K562 (cell line): ENCODE data around the gene MEPE. TPM values are rescaled to one million over a fixed set of nuclear protein-coding genes. Genes with fewer than 3 reads are reported as not detected.
"Not testable (repeated sequence)": the region's sequence is repeated elsewhere in the genome, so short reads cannot be mapped to it uniquely, and the experiment has no call there.

Experiments
- ATAC-seq: fragments of 200-7000 bp; cut with Tn5 transposase; 3 replicates; pipeline ENCODE4 v1.9.1; 2020; ENCODE audit warnings: moderate library complexity
- BruUV-seq: library from RNA; stranded (reverse); fragments of 400-500 nt; replicated peaks from 2 replicates; lab custom pipeline; 2021; lab: Mats Ljungman, UMichigan
- CTCF ChIA-PET: fragments of 300-600 bp; formaldehyde crosslinking; extraction: SDS; loops from one replicate; lab custom pipeline; 2021; ENCODE audit warnings: low intra/inter-chr PET ratio; lab: Yijun Ruan, JAX
- POLR2A ChIA-PET: fragments of 300-600, 350-650 bp; sonication (Branson Sonifier 250); formaldehyde crosslinking; extraction: SDS; loops from one replicate; lab custom pipeline; 2021; ENCODE audit warnings: antibody characterized with exemption, inconsistent platforms; lab: Yijun Ruan, JAX
- DNase-seq, 4 experiments: peaks; one replicate each; pipeline versions ENCODE4 v3.0.0 to v3.0.0-alpha.2; 2011 to 2018; ENCODE audit warnings: low spot score in 3 of 4, mixed read lengths in 3 of 4; ENCODE audit errors: extremely low read depth in 1 of 4
- FAIRE-seq: peaks from 2 replicates; lab custom pipeline; 2011; peaks lifted over from hg19 to GRCh38; lab: Jason Lieb, UNC
- H2AFZ ChIP-seq: 2 replicates; pipeline ENCODE4 v1.6.0; 2011; ENCODE audit warnings: low read depth, low read length, control low read depth, inconsistent platforms
- H3K27ac ChIP-seq: fragments of 200-600 bp; 3 replicates; pipeline ENCODE4 v1.8.0; 2011; ENCODE audit warnings: low read depth, mild to moderate bottlenecking, control low read depth, inconsistent platforms, low read length, moderate library complexity, mixed read lengths; ENCODE audit errors: extremely low read depth
- H3K27me3 ChIP-seq, 2 experiments: fragments of 300-600 bp in 1 of 2; 2 replicates in 1 of 2; 3 replicates in 1 of 2; pipeline versions ENCODE4 v1.6.0 to v1.8.0; 2011; ENCODE audit warnings: inconsistent platforms in 2 of 2, low read length in 2 of 2, mild to moderate bottlenecking in 1 of 2, mixed read lengths in 1 of 2, moderate library complexity in 1 of 2; ENCODE audit not compliant: control insufficient read depth in 2 of 2, insufficient read depth in 2 of 2
- H3K36me3 ChIP-seq: fragments of 300-600 bp; 3 replicates; pipeline ENCODE4 v1.8.0; 2011; ENCODE audit warnings: mild to moderate bottlenecking, low read length, inconsistent platforms; ENCODE audit not compliant: control insufficient read depth, insufficient read depth
- H3K4me1 ChIP-seq, 2 experiments: fragments of 200-600 bp in 1 of 2; replicated peaks in 1 of 2; 2 replicates in 1 of 2; 3 replicates in 1 of 2; pipeline versions ENCODE4 v1.5.1 to v1.8.0; 2011; ENCODE audit warnings: inconsistent platforms in 2 of 2, low read length in 2 of 2, mild to moderate bottlenecking in 1 of 2, mixed read lengths in 1 of 2, moderate library complexity in 1 of 2; ENCODE audit not compliant: control insufficient read depth in 2 of 2, insufficient read depth in 2 of 2
- H3K4me2 ChIP-seq: 2 replicates; pipeline ENCODE4 v1.6.1; 2011; ENCODE audit warnings: low read length, control low read depth, inconsistent platforms, mixed read lengths; ENCODE audit not compliant: insufficient read depth
- H3K4me3 ChIP-seq: fragments of 200-600 bp; sonication (generic), shearing (Covaris generic); 2 replicates; pipeline ENCODE4 v1.5.1; 2016; ENCODE audit warnings: control low read depth, inconsistent platforms
- H3K79me2 ChIP-seq: fragments of 200-600 bp; 3 replicates; pipeline ENCODE4 v1.8.0; 2011; ENCODE audit warnings: low read length, inconsistent platforms; ENCODE audit not compliant: control insufficient read depth, insufficient read depth
- H3K9ac ChIP-seq, 2 experiments: 2 replicates each; pipeline versions ENCODE4 v1.6.0 to v1.6.1; 2011; ENCODE audit warnings: low read depth in 2 of 2, low read length in 2 of 2, control low read depth in 1 of 2, inconsistent platforms in 1 of 2, mild to moderate bottlenecking in 1 of 2, mixed read lengths in 1 of 2; ENCODE audit not compliant: insufficient read depth in 1 of 2
- H3K9me1 ChIP-seq: one replicate; pipeline ENCODE4 v1.6.0; 2011; ENCODE audit warnings: inconsistent platforms, mild to moderate bottlenecking, low read length, moderate library complexity; ENCODE audit not compliant: control insufficient read depth, insufficient read depth
- H3K9me3 ChIP-seq: replicated peaks from 2 replicates; pipeline ENCODE4 v1.5.1; 2011; ENCODE audit warnings: low read depth, low read length, inconsistent platforms; ENCODE audit not compliant: control insufficient read depth, insufficient read depth
- H4K20me1 ChIP-seq: replicated peaks from 2 replicates; pipeline ENCODE4 v1.6.1; 2011; ENCODE audit warnings: low read length, inconsistent platforms, mixed read lengths; ENCODE audit not compliant: control insufficient read depth, insufficient read depth
- HOMEZ ChIP-seq: fragments of 250-450 bp; sonication (Bioruptor Pico); IDR thresholded peaks from 2 replicates; pipeline ENCODE4 v1.4.0; 2020; ENCODE audit warnings: mild to moderate bottlenecking, moderate library complexity
- in situ Hi-C: fragments of 300-500 bp; cut with MboI; formaldehyde crosslinking; loops from 4 replicates; pipeline ENCODE4 v1.15.0; 2018; ENCODE audit warnings: inconsistent platforms, mixed read lengths
- intact Hi-C: fragments of 100-400 bp; cut with micrococcal nuclease; formaldehyde crosslinking; loops from 2 replicates; pipeline ENCODE4 v1.14.2; 2022
- polyA plus RNA-seq, 8 experiments: library from polyadenylated mRNA; depleted of rRNA in 4 of 8; stranded (reverse) in 5 of 8; unstranded in 3 of 8; fragments of >200 nt; fragmentation: Nextera tagmentation in 2 of 8; fragmentation: Illumina TruSeq in 1 of 8; extraction: Ambion mirVana in 2 of 8; extraction: Trizol in 1 of 8; gene quantifications; 2 replicates each; pipeline versions ENCODE4 v1.2.1 to v1.2.3, GENCODE V29; 2011 to 2014; ENCODE audit warnings: inconsistent platforms in 1 of 8, missing spikeins in 1 of 8
- total RNA-seq, 7 experiments: library from RNA; depleted of rRNA in 6 of 7; stranded (reverse); fragments of >200 nt in 6 of 7; fragmentation: Illumina TruSeq in 2 of 7; extraction: Trizol in 2 of 7; gene quantifications; 2 replicates each; pipeline versions ENCODE4 v1.2.1 to v1.2.3, GENCODE V29; 2011 to 2021; ENCODE audit warnings: low replicate concordance in 1 of 7
- TF ChIP-seq, protein P1 (sequence below): sonication (generic); formaldehyde crosslinking; IDR thresholded peaks from 2 replicates; pipeline ENCODE4 v1.8.1; 2023; ENCODE audit warnings: mild to moderate bottlenecking, missing genetic modification reagents, moderate library complexity

Gene MEPE
- total and polyA plus RNA-seq, 9 of the 15 experiments (the other 6 are each of a cell fraction or from before 2014, with no cell fraction given) = not detected

DNA sequence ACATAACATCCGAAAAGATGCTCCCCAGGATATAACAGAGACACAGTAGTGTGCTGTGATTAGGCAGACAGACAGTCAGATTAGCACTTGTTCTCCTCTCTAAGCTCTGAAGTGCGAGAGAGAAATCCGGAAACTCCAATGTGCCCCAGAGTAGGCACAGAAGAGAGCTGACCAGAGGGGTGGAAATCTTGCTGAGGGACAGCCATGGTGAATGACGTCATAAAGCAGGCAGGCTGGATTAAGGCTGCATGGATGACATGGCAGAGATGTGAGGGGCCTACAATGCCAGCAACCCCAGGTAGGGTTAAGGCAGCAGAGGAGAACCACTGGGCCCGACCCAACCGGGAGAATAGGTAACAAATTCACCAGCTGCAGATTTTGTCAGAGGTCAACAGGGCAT is 53.3 kb downstream of the MEPE start (continued):
- TF ChIP-seq, protein P1, sequence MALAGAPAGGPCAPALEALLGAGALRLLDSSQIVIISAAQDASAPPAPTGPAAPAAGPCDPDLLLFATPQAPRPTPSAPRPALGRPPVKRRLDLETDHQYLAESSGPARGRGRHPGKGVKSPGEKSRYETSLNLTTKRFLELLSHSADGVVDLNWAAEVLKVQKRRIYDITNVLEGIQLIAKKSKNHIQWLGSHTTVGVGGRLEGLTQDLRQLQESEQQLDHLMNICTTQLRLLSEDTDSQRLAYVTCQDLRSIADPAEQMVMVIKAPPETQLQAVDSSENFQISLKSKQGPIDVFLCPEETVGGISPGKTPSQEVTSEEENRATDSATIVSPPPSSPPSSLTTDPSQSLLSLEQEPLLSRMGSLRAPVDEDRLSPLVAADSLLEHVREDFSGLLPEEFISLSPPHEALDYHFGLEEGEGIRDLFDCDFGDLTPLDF (CRISPR knock-in tag) = no peak
- no peak for TF ChIP-seq HOMEZ
- TF ChIP-seq, all 486 proteins: peak for 3

- H2AFZ ChIP-seq = not testable (repeated sequence)
Measured at GRCh38 chr4:87890753-87891152, 58.0 kb downstream of the MEPE start.

More at GRCh38 chr4:87890753-87891152, 58.0 kb downstream of the MEPE start:
- H3K27me3 ChIP-seq, H3K27ac ChIP-seq, POLR2A ChIA-PET, DNase-seq, H3K9me1 ChIP-seq, H3K4me2 ChIP-seq, H3K36me3 ChIP-seq, FAIRE-seq, H3K9me3 ChIP-seq, H4K20me1 ChIP-seq, BruUV-seq, H3K4me1 ChIP-seq, CTCF ChIA-PET, in situ Hi-C loops, intact Hi-C loops, ATAC-seq, H3K4me3 ChIP-seq, H3K9ac ChIP-seq, H3K79me2 ChIP-seq: not testable (repeated sequence)
